Loucy (cell line): ENCODE measurements around the gene RO60.
A peak's percentile ranks its signal among the peaks of the same experiment; 100 is the strongest.

Experiments used
- H2AFZ ChIP-seq: fragments of 200-600 bp; sonication (generic); 2 replicates; pipeline ENCODE4 v1.6.0; 2016; ENCODE audit warnings: antibody characterized with exemption, mild to moderate bottlenecking, low read length, moderate library complexity
- H3F3A ChIP-seq: fragments of 200-600 bp; 2 replicates; pipeline ENCODE4 v1.6.0; 2016; ENCODE audit warnings: antibody characterized with exemption, low read depth, mild to moderate bottlenecking
- H3K27me3 ChIP-seq: fragments of 200-600 bp; sonication (generic); 2 replicates; pipeline ENCODE4 v1.6.1; 2014; ENCODE audit warnings: low read length, mild to moderate bottlenecking; ENCODE audit not compliant: insufficient read depth, poor library complexity, severe bottlenecking
- H3K36me3 ChIP-seq: fragments of 200-600 bp; sonication (generic); 2 replicates; pipeline ENCODE4 v1.6.1; 2016; ENCODE audit warnings: low read length; ENCODE audit not compliant: insufficient read depth
- H3K4me1 ChIP-seq: fragments of 200-600 bp; sonication (generic); 2 replicates; pipeline ENCODE4 v1.5.1; 2014; ENCODE audit warnings: low read length, mild to moderate bottlenecking; ENCODE audit not compliant: insufficient read depth, poor library complexity, severe bottlenecking
- H3K4me2 ChIP-seq: fragments of 200-600 bp; sonication (generic); 2 replicates; pipeline ENCODE4 v1.6.0; 2014; ENCODE audit warnings: antibody characterized with exemption, low read length, low read depth, mild to moderate bottlenecking; ENCODE audit not compliant: poor library complexity, severe bottlenecking
- H3K4me3 ChIP-seq: fragments of 200-600 bp; sonication (generic); 2 replicates; pipeline ENCODE4 v1.5.1; 2014; ENCODE audit warnings: low read length, mild to moderate bottlenecking, mixed read lengths; ENCODE audit not compliant: poor library complexity, severe bottlenecking
- H3K79me2 ChIP-seq: fragments of 200-600 bp; sonication (generic); 2 replicates; pipeline ENCODE4 v1.6.1; 2014; ENCODE audit warnings: low read length; ENCODE audit not compliant: insufficient read depth
- H3K9ac ChIP-seq: fragments of 200-600 bp; sonication (generic); 2 replicates; pipeline ENCODE4 v1.6.0; 2014; ENCODE audit warnings: mild to moderate bottlenecking, low read depth, low read length, moderate library complexity; ENCODE audit not compliant: poor library complexity, severe bottlenecking
- H3K9me2 ChIP-seq: fragments of 200-600 bp; sonication (generic); replicated peaks from 2 replicates; pipeline ENCODE4 v1.6.1; 2016; ENCODE audit warnings: low read depth, low read length, mixed read lengths
- H3K9me3 ChIP-seq: fragments of 200-600 bp; sonication (generic); 2 replicates; pipeline ENCODE4 v1.6.1; 2014; ENCODE audit warnings: mild to moderate bottlenecking, antibody characterized with exemption, low read length, low read depth; ENCODE audit not compliant: insufficient read depth
- H4K20me1 ChIP-seq: fragments of 200-600 bp; sonication (generic); 2 replicates; pipeline ENCODE4 v1.6.0; 2014; ENCODE audit warnings: antibody characterized with exemption, low read length, mild to moderate bottlenecking; ENCODE audit not compliant: insufficient read depth, poor library complexity, severe bottlenecking
- EZH2phosphoT487 ChIP-seq: fragments of 200-600 bp; IDR thresholded peaks from 2 replicates; pipeline ENCODE4 v1.6.1; 2018; ENCODE audit warnings: antibody characterized with exemption, mild to moderate bottlenecking, moderate library complexity, borderline replicate concordance
- TF ChIP-seq, protein P1 (sequence below): fragments of 200-600 bp; sonication (generic); conservative IDR thresholded peaks from 2 replicates; pipeline ENCODE4 v1.5.1; 2014; ENCODE audit warnings: mild to moderate bottlenecking, antibody characterized with exemption, low read length

RO60 gene

DNA sequence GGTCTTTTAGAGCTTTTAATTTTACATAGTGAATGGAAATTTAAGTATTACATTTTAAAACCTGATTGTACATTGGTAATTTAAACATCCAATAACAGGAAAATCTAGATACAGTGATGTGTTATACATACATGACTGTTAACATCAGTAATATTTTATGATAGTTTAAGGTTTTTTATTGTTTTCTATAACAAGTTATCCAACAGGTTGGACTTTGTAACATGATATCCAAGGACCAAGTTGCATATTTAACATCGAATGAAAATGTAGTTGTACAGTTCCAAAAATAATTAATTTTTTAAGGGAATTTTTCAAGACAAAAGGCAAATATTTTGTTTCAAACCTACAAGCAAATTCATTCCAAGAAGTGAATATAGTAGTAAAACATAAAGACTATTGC is 31.5 kb downstream of the RO60 start:
- Histone ChIP-seq H2AFZ (no peak overlapping the region), H3K4me2 (no peak overlapping the region), H3F3A (no peaks in the 10 kb centered on the region), H3K4me1 (no peaks in the 10 kb centered on the region), H3K9me2 (no peaks in the 10 kb centered on the region), H3K27me3 (no peaks in the 10 kb centered on the region), H4K20me1 (no peaks in the 10 kb centered on the region), H3K79me2 (no peaks in the 10 kb centered on the region), H3K9me3 (no peaks in the 10 kb centered on the region), H3K36me3 (peaks cover 16% of the 10 kb centered on the region; the same call in 1 of the 2 replicates), H3K9ac (no peak overlapping the region), H3K4me3 (no peak overlapping the region)
- TF ChIP-seq, protein P1, sequence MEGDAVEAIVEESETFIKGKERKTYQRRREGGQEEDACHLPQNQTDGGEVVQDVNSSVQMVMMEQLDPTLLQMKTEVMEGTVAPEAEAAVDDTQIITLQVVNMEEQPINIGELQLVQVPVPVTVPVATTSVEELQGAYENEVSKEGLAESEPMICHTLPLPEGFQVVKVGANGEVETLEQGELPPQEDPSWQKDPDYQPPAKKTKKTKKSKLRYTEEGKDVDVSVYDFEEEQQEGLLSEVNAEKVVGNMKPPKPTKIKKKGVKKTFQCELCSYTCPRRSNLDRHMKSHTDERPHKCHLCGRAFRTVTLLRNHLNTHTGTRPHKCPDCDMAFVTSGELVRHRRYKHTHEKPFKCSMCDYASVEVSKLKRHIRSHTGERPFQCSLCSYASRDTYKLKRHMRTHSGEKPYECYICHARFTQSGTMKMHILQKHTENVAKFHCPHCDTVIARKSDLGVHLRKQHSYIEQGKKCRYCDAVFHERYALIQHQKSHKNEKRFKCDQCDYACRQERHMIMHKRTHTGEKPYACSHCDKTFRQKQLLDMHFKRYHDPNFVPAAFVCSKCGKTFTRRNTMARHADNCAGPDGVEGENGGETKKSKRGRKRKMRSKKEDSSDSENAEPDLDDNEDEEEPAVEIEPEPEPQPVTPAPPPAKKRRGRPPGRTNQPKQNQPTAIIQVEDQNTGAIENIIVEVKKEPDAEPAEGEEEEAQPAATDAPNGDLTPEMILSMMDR: no peak

DNA sequence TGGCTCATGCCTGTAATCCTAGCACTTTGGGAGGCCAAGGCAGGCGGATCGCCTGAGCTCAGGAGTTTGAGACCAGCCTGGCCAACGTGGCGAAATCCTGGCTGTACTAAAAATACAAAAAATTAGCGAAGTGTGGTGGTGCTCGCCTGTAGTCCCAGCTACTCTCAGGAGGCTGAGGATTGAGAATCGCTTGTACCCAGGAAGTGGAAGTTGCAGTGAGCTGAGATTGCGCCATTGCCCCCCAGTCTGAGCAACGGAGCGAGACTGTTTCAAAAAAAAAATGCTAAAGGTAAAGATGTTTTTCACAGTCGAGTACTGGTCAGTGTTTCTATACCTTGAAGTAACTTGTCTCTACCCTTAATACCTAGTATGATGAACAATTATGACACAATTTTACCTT is 34.7 kb downstream of the RO60 start:
- H3K36me3 ChIP-seq: peaks cover 15% of the 10 kb centered on the region; the same call in 1 of the 2 replicates
- TF ChIP-seq, protein P1: no peak
- TF ChIP-seq EZH2phosphoT487: no peak
- no peak overlapping the region for H3K4me3 ChIP-seq
- no peaks in the 10 kb centered on the region for H3K4me1 ChIP-seq
- H4K20me1 ChIP-seq: no peaks in the 10 kb centered on the region
- H2AFZ ChIP-seq: no peak overlapping the region
- H3K9ac ChIP-seq: no peak overlapping the region
- no peaks in the 10 kb centered on the region for H3F3A ChIP-seq
- H3K27me3 ChIP-seq: no peaks in the 10 kb centered on the region
- H3K79me2 ChIP-seq: no peaks in the 10 kb centered on the region
- H3K9me3 ChIP-seq: no peaks in the 10 kb centered on the region
- H3K9me2 ChIP-seq: no peaks in the 10 kb centered on the region
- no peak overlapping the region for H3K4me2 ChIP-seq

DNA sequence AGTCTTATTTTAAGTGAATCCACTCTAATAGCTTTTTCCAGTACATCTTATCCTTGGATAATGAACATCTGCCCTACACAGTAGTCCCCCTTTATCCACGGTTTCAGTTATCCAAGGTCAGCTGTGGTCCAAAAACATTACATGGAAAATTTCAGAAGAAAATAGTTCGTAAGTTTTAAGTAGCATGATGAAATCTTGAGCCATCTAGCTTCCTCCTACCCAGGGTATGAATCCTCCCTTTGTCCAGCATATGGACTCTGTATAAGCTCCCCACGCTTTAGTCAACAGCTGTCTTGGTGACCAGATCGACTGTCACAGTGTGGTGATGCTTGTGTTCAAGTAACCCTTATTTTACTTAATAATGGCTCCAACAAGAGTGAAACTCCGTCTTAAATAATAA is 43.2 kb downstream of the RO60 start:
- H3K4me3 ChIP-seq: no peak overlapping the region
- H3F3A ChIP-seq: no peaks in the 10 kb centered on the region
- peaks cover 15% of the 10 kb centered on the region; the same call in 1 of the 2 replicates for H3K36me3 ChIP-seq

More for the DNA sequence above, 43.2 kb downstream of the RO60 start:
- Histone ChIP-seq H3K4me2 (peak overlapping the region; percentile 93), H3K79me2 (peaks cover 32% of the 10 kb centered on the region), H3K9ac (no peak overlapping the region), H2AFZ (no peak overlapping the region), H3K9me2 (no peaks in the 10 kb centered on the region), H3K9me3 (no peaks in the 10 kb centered on the region), H3K27me3 (no peaks in the 10 kb centered on the region), H4K20me1 (peaks cover 7% of the 10 kb centered on the region), H3K4me1 (peaks cover 20% of the 10 kb centered on the region)
- TF ChIP-seq EZH2phosphoT487: no peak
- TF ChIP-seq, protein P1: no peak
